ENCODE data around the gene VENTX.

VENTX gene

GRCh38 chr10:133194151-133194550 lies 43.5 kb upstream of the VENTX start:
- no peak for DNase-seq (ENCODE audit: low spot score)
- no peak for TF ChIP-seq CTCF (IDR thresholded peaks at IDR 0.05; ENCODE audit: extremely low read depth, missing control alignments)

- no peak for TF ChIP-seq CTCF (IDR thresholded peaks at IDR 0.05; ENCODE audit: extremely low read depth, missing control alignments)
- DNase-seq (ENCODE audit: low spot score), result no peak
Observed at GRCh38 chr10:133195096-133195495, 42.6 kb upstream of the VENTX start.

DNA sequence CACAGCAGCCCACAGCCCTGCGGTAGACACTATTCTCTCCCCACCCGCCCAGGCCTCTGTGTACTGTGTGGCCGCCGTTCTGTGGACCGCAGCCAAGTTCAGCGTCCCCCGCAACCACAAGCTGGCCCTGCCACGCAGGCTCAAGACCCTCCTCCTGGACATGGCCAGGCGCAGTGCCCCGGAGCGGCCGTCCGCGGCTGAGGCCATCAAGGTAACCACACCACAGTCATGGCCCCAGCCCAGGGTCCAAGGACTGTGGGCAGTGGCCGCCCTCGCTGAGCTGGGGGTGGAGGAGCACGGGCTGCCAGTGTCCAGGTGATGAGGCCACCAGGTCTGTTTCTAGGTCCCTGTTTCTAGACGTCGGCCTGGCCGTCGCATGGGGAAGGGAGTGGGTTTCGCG lies 42.0 kb upstream of the VENTX start:
- DNase-seq (ENCODE audit: low spot score), result no peak
- no peak for TF ChIP-seq CTCF (IDR thresholded peaks at IDR 0.05; ENCODE audit: extremely low read depth, missing control alignments)

- no peak for TF ChIP-seq CTCF (IDR thresholded peaks at IDR 0.05; ENCODE audit: extremely low read depth, missing control alignments)
Observed at GRCh38 chr10:133196221-133196915, 41.3 kb upstream of the VENTX start.

DNA sequence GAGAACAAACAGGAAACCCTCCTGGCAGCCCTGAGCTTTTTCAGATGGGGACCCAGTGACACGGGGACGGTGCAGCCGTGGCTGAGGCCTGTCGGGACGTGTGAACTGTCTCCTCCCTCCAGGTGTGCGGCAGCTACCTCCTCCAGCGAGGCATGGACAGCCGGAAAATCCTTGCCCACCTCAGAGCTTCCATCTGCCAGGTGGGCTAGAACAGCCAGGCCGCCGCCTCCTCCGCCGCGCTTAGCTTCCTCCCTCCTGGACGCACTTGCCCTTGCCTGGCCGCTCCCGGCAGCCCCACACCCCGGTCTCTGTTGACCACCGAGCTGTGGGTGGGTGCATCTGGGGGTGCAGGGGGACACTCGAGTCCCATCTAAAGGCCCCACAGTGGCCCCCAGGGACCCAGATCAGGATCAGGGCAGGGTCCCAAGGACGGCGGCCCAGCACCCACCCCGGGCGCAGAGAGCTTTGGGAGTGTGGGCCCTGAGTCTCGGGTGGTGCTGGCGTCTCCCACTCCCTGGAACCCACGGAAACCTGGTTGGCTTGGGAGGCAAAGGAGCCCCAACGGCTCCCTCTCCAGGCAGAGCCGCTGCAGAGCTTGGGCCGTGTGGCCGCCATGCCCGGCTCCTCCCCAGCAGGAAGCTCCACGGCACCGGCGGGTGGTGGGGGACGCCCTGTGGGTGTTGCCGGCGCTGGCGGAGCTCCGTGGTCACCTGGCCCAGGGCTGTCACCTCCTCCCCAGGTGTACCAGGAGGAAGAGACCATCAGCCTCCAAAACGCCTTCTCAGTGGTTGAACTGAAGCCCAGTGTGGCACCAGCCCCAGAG lies 40.5 kb upstream of the VENTX start:
- no peak for TF ChIP-seq CTCF (IDR thresholded peaks at IDR 0.05; ENCODE audit: extremely low read depth, missing control alignments)
- no peak for DNase-seq (ENCODE audit: low spot score)

More at GRCh38 chr10:133196221-133196915, 41.3 kb upstream of the VENTX start:
- DNase-seq (ENCODE audit: low spot score), result no peak

DNA sequence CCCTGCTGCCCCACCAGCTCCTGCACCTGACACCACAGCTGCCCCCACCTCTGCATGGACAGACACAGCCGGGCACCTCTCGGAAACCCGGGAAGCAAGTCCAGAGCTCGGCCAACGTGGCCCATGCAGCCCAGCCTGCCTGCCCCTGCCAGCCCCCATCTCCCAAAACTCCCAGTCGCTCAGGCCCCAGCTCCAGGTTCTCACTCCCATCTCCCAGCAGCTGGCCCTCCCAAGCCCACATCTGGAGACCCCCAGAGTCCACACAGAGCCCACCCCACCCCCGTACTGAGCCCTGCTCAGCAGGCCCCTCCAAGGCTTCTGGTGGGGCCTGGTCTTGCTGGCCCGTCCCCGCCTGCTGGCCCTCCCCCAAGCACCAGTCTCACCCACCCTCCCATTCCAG lies 39.9 kb upstream of the VENTX start:
- TF ChIP-seq CTCF (IDR thresholded peaks at IDR 0.05; ENCODE audit: extremely low read depth, missing control alignments), result no peak

GRCh38 chr10:133198206-133198605 lies 39.4 kb upstream of the VENTX start:
- TF ChIP-seq CTCF (IDR thresholded peaks at IDR 0.05; ENCODE audit: extremely low read depth, missing control alignments), result no peak
- DNase-seq (ENCODE audit: low spot score), result no peak

More for the DNA sequence above, 39.9 kb upstream of the VENTX start:
- DNase-seq (ENCODE audit: low spot score), result no peak

Measured in GM20000 (cell line).